HepG2 (cell line): ENCODE results near the gene NPBWR2. TPM values are rescaled to one million over a fixed set of nuclear protein-coding genes. Genes with fewer than 3 reads are reported as not detected.

ENCODE experiments used
- ATAC-seq: fragments of 200-7000 bp; cut with Tn5 transposase; 3 replicates; pipeline ENCODE4 v1.9.1; 2020; ENCODE audit warnings: mild to moderate bottlenecking, moderate library complexity
- BruUV-seq: library from RNA; stranded (reverse); fragments of 400-500 nt; replicated peaks from 2 replicates; lab custom pipeline; 2021; lab: Mats Ljungman, UMichigan
- CTCF ChIA-PET: fragments of 300-600 bp; formaldehyde crosslinking; extraction: SDS; loops from one replicate; lab custom pipeline; 2021; ENCODE audit warnings: low total read pairs, inconsistent platforms, low intra/inter-chr PET ratio; lab: Yijun Ruan, JAX
- POLR2A ChIA-PET: fragments of 350-600 bp; sonication (Branson Sonifier 250); formaldehyde crosslinking; loops from one replicate; lab custom pipeline; 2020; ENCODE audit warnings: antibody characterized with exemption, inconsistent platforms; lab: Yijun Ruan, JAX
- DNase-seq: peaks from one replicate; pipeline ENCODE4 v3.0.0-alpha.2; 2015; ENCODE audit warnings: low spot score
- FAIRE-seq: peaks from 3 replicates; lab custom pipeline; 2011; peaks lifted over from hg19 to GRCh38; lab: Jason Lieb, UNC
- H2AFZ ChIP-seq: one replicate; pipeline ENCODE4 v1.6.1; 2011; ENCODE audit warnings: low read length, inconsistent platforms
- H3K27ac ChIP-seq: fragments of 300-600 bp; 3 replicates; pipeline ENCODE4 v1.8.0; 2011; ENCODE audit warnings: mixed run types, mild to moderate bottlenecking, mixed read lengths, low read length, inconsistent platforms; ENCODE audit not compliant: insufficient read depth; ENCODE audit errors: extremely low read length
- H3K27me3 ChIP-seq, 2 experiments: fragments of 200-600 bp in 1 of 2; 2 replicates in 1 of 2; 3 replicates in 1 of 2; pipeline versions ENCODE4 v1.6.0 to v1.8.0; 2011; ENCODE audit warnings: low read length in 2 of 2, mild to moderate bottlenecking in 2 of 2, moderate library complexity in 2 of 2, inconsistent platforms in 1 of 2; ENCODE audit not compliant: insufficient read depth in 2 of 2, control insufficient read depth in 1 of 2
- H3K36me3 ChIP-seq, 2 experiments: fragments of 200-600 bp in 1 of 2; replicated peaks in 1 of 2; 2 replicates in 1 of 2; 3 replicates in 1 of 2; pipeline versions ENCODE4 v1.5.1 to v1.8.0; 2011; ENCODE audit warnings: low read length in 2 of 2, inconsistent platforms in 1 of 2; ENCODE audit not compliant: insufficient read depth in 2 of 2, control insufficient read depth in 1 of 2
- H3K4me1 ChIP-seq: 2 replicates; pipeline ENCODE4 v1.5.1; 2012; ENCODE audit warnings: low read length, inconsistent platforms; ENCODE audit not compliant: insufficient read depth
- H3K4me2 ChIP-seq: 2 replicates; pipeline ENCODE4 v1.6.0; 2011; ENCODE audit warnings: low read depth, low read length, inconsistent platforms
- H3K4me3 ChIP-seq, 3 experiments: fragments of 200-600 bp in 1 of 3; sonication (generic), shearing (Covaris generic) in 1 of 3; replicated peaks in 1 of 3; 2 replicates each; pipeline ENCODE4 v1.5.1; 2011 to 2016; ENCODE audit warnings: low read length in 3 of 3, inconsistent platforms in 2 of 3, low read depth in 2 of 3, mild to moderate bottlenecking in 2 of 3, control low read depth in 1 of 3, mixed read lengths in 1 of 3; ENCODE audit not compliant: insufficient read depth in 1 of 3
- H3K79me2 ChIP-seq: one replicate; pipeline ENCODE4 v1.6.1; 2011; ENCODE audit warnings: low read length, inconsistent platforms; ENCODE audit not compliant: insufficient read depth
- H3K9ac ChIP-seq: 2 replicates; pipeline ENCODE4 v1.6.0; 2011; ENCODE audit warnings: mild to moderate bottlenecking, low read depth, low read length, inconsistent platforms; ENCODE audit not compliant: insufficient read depth
- H3K9me3 ChIP-seq: 2 replicates; pipeline ENCODE4 v1.5.1; 2012; ENCODE audit warnings: mild to moderate bottlenecking, low read length
- H4K20me1 ChIP-seq: 2 replicates; pipeline ENCODE4 v1.6.0; 2011; ENCODE audit warnings: inconsistent platforms, mild to moderate bottlenecking, low read length, moderate library complexity; ENCODE audit not compliant: insufficient read depth
- CREB1 ChIP-seq, 2 experiments: fragments of 450-650 bp in 1 of 2; IDR thresholded peaks; 2 replicates each; pipeline ENCODE4 v1.6.1; 2016 to 2017; ENCODE audit warnings: control low read depth in 1 of 2, mild to moderate bottlenecking in 1 of 2, missing compliant biosample characterization in 1 of 2, missing genetic modification characterization in 1 of 2
- HDAC2 ChIP-seq: sonication (generic); formaldehyde crosslinking; IDR thresholded peaks from 2 replicates; pipeline ENCODE4 v1.4.0; 2020; ENCODE audit warnings: missing genetic modification reagents
- HNRNPL ChIP-seq: fragments of 200-400 bp; formaldehyde crosslinking; IDR thresholded peaks from 2 replicates; pipeline ENCODE4 v1.6.1; 2017; ENCODE audit warnings: mild to moderate bottlenecking, low read depth, low read length
- KLF11 ChIP-seq: IDR thresholded peaks from 2 replicates; pipeline ENCODE4 v1.6.1; 2016; ENCODE audit warnings: missing compliant biosample characterization
- MNT ChIP-seq: fragments of 450-650 bp; IDR thresholded peaks from 2 replicates; pipeline ENCODE4 v1.6.1; 2016
- NFIB ChIP-seq: sonication (generic); formaldehyde crosslinking; IDR thresholded peaks from 2 replicates; pipeline ENCODE4 v1.9.0; 2021; ENCODE audit warnings: missing genetic modification reagents, mild to moderate bottlenecking, borderline replicate concordance
- RFX1 ChIP-seq: fragments of 450-650 bp; IDR thresholded peaks from 2 replicates; pipeline ENCODE4 v1.6.1; 2017
- TRIM22 ChIP-seq: fragments of 450-650 bp; IDR thresholded peaks from 2 replicates; pipeline ENCODE4 v1.6.1; 2017
- WGBS: methylation state at CpG from one replicate; pipeline ENCODE4 v1.1.6; 2017; ENCODE audit warnings: low lambda C conversion rate; 5-methylcytosine and 5-hydroxymethylcytosine counted together
- in situ Hi-C: cut with HindIII; loops from 2 replicates; pipeline ENCODE4 v1.10.0; 2017; ENCODE audit warnings: low pct_unique_long_range_greater_than_20kb; ENCODE audit not compliant: extremely low pct_ligation_motif_present
- intact Hi-C: fragments of 100-400 bp; cut with micrococcal nuclease; formaldehyde crosslinking; loops from one replicate; pipeline ENCODE4 v1.10.0; 2022; ENCODE audit not compliant: unreplicated experiment
- polyA plus RNA-seq, 8 experiments: library from polyadenylated mRNA; depleted of rRNA in 3 of 8; stranded (reverse) in 7 of 8; unstranded in 1 of 8; fragments of >200 nt; fragmentation: Illumina TruSeq in 4 of 8; extraction: Trizol in 4 of 8; gene quantifications; 2 replicates each; pipeline versions ENCODE4 v1.2.1 to v1.2.3, GENCODE V29; 2011 to 2016; ENCODE audit warnings: low read depth in 4 of 8, missing spikeins in 1 of 8, mixed read lengths in 1 of 8; ENCODE audit not compliant: insufficient read depth in 1 of 8
- total RNA-seq, 5 experiments: library from RNA; depleted of rRNA; stranded (reverse); fragments of >200 nt; fragmentation: Illumina TruSeq; extraction: Trizol; gene quantifications; 2 replicates each; pipeline ENCODE4 v1.2.3, GENCODE V29; 2016; ENCODE audit warnings: low read depth in 1 of 5

Gene NPBWR2
- total and polyA plus RNA-seq, 2 of the 13 experiments (the other 11 are each of a cell fraction or from before 2014, with no cell fraction given), result not detected

DNA sequence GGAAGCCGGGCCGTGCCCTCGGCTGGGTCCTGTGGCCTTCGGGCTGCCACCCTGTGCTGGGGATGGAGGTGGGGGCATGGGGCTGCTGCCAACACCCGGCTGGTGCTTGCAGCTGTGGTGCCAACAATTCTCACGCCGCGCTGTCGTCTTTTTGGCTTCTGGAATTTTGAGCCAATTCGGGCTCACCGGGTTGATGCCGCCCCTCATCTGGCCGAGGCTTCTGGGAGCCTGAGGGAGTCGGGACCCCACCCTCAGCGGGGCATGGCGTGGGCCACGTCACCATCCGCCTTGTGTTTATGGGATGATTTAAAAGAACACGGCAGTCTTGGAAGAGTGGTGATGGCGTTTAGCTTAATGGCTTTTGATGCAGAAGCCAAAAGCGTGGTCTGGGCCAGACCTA, 8.7 kb upstream of the NPBWR2 start:
- Histone ChIP-seq H3K9ac (no peak overlapping the region), H3K4me1 (peaks cover 22% of the 10 kb centered on the region), H3K36me3 (no peaks in the 10 kb centered on the region), H3K4me3 (no peak overlapping the region), H4K20me1 (no peaks in the 10 kb centered on the region), H3K27ac (no peak overlapping the region), H3K79me2 (no peaks in the 10 kb centered on the region), H3K9me3 (no peaks in the 10 kb centered on the region), H3K4me2 (no peak overlapping the region), H2AFZ (no peak overlapping the region), H3K27me3 (peaks cover 25 to 48% of the 10 kb centered on the region in 2 experiments)
- POLR2A ChIA-PET, result no interaction called here
- intact Hi-C loops, result no loop called here
- in situ Hi-C loops, result loop anchor here (5.0 kb wide), 1 partner anchor 34 kb away; the partner anchor contains the start of genes LKAAEAR1 and OPRL1
- CTCF ChIA-PET, result no interaction called here
- DNase-seq, result no peak
- 62% methylated on average over 21 of the region's 21 CpGs for WGBS
- ATAC-seq, result no peak
- FAIRE-seq, result no peak
- peak; percentile 48; the same call in 1 of the 2 replicates for TF ChIP-seq CREB1 (IDR thresholded peaks at IDR 0.05)
- no peak for TF ChIP-seq CREB1 (CRISPR knock-in tag; IDR thresholded peaks at IDR 0.05)
- TF ChIP-seq KLF11, result no peak
- no TSS peak for BruUV-seq

DNA sequence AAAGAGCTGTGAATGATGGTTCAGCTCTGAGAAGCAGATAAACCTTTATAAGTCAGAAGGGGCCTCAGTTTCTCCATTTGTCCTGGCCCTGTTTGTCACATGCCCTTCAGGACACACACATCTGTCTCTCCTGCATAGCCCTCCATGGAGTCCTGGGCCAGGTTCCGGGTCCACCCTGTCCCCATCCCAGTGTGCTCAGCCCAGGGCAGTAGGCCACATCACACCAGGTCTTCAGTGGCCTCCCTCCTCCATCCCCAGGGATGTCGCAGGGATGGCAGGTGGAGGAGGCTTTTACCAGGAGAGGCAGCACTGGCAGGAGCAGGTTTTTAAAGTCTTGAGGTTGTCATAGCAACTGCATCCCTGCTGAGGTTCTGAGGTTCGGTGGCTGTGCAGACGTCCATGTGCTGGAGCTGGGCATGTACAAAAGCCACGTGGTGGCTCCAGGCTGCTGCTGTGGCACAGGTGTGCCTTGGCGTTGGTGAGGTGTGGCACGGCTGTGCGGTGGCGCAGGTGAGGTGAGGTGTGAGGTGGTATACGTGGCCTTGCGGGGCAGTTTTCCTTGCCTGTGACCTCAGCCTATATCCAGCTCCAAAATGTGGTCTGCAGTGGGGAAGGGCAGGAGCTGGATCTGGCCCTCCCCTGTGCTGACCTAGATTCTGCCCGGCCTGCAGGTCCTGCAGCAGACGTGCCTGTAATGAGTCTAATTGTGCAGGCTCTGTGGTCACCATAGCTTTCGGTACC, 8.0 kb upstream of the NPBWR2 start:
- no peak overlapping the region for H3K4me3 ChIP-seq
- TF ChIP-seq HDAC2, result no peak
- peak; percentile 99 for TF ChIP-seq MNT
- TF ChIP-seq HNRNPL, result 0 out of 2 replicates have a peak, but pooled peaks have one; percentile 30
- TF ChIP-seq RFX1, result peak; percentile 40; the same call in 1 of the 2 replicates
- no peak for TF ChIP-seq TRIM22
- TF ChIP-seq NFIB (CRISPR knock-in tag), result no peak
- H3K4me2 ChIP-seq, result no peak overlapping the region
- peaks cover 3% of the 10 kb centered on the region; the same call in 1 of the 2 replicates for H4K20me1 ChIP-seq
- no peak overlapping the region for H3K9ac ChIP-seq
- H3K79me2 ChIP-seq, result no peaks in the 10 kb centered on the region
- ChIA-PET CTCF (no interaction called here), POLR2A (no interaction called here)
- no peaks in the 10 kb centered on the region for H3K9me3 ChIP-seq
- no peak overlapping the region for H2AFZ ChIP-seq
- H3K4me1 ChIP-seq, result peaks cover 28% of the 10 kb centered on the region
- intact Hi-C loops (no loop called here), in situ Hi-C loops (loop anchor here (5.0 kb wide), 1 partner anchor 33 kb away; the partner anchor contains the start of genes LKAAEAR1 and OPRL1)
- peaks cover 25 to 50% of the 10 kb centered on the region in 2 experiments for H3K27me3 ChIP-seq
- DNase-seq (no peak), FAIRE-seq (no peak), ATAC-seq (no peak)
- no peak overlapping the region for H3K27ac ChIP-seq
- 37% methylated on average over 14 of the region's 14 CpGs for WGBS
- H3K36me3 ChIP-seq, result no peaks in the 10 kb centered on the region
- no TSS peak for BruUV-seq
